KOPT-K1 (cell line): ENCODE measurements around the gene MSL3B.

Source experiments
- H3K27ac ChIP-seq: fragments of 200-600 bp; sonication (generic); 2 replicates; pipeline ENCODE4 v1.5.1; 2016; ENCODE audit warnings: antibody characterized with exemption, mild to moderate bottlenecking, low read depth, low read length; ENCODE audit not compliant: poor library complexity, severe bottlenecking
- H3K36me3 ChIP-seq: fragments of 200-600 bp; sonication (generic); 2 replicates; pipeline ENCODE4 v1.5.1; 2017; ENCODE audit warnings: antibody characterized with exemption, mild to moderate bottlenecking, low read length, moderate library complexity; ENCODE audit not compliant: insufficient read depth
- H3K9me3 ChIP-seq: fragments of 200-600 bp; sonication (generic); 2 replicates; pipeline ENCODE4 v1.5.1; 2017; ENCODE audit warnings: antibody characterized with exemption, low read length, mild to moderate bottlenecking; ENCODE audit not compliant: insufficient read depth, poor library complexity, severe bottlenecking

Gene MSL3B

DNA sequence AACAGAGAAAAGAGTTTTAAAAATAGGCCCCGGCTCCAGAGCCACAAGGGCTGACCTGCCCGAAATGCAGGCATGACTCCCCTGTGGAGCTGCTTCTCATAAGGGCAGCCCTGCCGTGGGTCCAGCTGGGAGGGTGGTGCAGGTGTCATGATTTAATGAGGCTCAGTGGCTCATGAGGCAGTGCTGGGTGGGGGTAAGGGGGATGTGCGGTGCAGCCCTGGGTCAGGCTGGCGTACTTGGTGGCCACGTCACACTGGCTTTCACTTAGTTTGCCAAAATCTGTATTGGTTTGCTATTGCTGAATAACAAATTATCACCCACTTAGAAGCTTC is 47.4 kb downstream of the MSL3B start:
- no peaks in the 10 kb centered on the region for H3K36me3 ChIP-seq
- H3K9me3 ChIP-seq: no peaks in the 10 kb centered on the region
- no peak overlapping the region for H3K27ac ChIP-seq

DNA sequence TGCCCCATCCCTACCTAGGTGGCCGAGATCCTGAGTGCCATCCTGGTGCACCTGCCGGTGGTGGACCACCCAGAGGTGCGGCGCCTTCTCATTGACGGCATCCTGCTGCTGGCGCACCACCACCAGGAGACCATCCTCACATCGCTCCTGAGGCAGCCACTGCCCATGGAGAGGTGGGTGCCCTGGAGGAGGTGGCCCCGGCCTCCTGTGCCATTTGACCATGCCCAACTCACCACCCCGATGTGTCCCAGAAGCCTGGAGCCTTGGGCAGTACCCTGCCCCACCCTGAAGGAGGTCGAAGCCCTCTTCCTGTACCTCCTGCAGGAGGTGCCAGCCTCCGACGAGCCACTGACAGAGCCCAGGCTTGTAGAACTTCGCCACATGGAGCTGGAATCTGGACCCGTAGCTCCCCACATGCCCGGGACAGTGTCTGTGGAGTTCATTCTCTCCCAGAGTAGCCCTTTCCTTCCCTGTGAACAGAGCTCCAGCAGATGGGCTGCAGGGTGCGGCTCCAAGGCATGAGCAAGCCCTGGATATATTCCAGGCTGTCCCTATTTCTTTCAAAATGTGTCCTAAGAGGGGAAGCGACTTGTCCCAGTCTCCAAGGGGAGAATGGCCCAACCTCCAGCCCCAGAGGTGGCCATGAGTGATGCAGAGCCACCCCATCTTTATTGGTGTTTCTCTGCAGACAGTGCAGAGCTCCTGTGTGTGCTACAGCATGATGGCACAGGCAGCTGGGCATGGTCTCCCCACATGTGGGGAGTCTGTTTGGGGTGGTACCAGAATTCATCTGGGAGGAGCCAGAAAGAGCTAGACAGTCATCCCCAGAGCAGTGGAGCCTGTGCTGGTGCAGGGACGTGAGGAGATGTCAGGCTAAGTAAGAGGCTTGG is 48.1 kb downstream of the MSL3B start:
- Histone ChIP-seq H3K27ac (no peak overlapping the region), H3K36me3 (no peaks in the 10 kb centered on the region), H3K9me3 (no peaks in the 10 kb centered on the region)

DNA sequence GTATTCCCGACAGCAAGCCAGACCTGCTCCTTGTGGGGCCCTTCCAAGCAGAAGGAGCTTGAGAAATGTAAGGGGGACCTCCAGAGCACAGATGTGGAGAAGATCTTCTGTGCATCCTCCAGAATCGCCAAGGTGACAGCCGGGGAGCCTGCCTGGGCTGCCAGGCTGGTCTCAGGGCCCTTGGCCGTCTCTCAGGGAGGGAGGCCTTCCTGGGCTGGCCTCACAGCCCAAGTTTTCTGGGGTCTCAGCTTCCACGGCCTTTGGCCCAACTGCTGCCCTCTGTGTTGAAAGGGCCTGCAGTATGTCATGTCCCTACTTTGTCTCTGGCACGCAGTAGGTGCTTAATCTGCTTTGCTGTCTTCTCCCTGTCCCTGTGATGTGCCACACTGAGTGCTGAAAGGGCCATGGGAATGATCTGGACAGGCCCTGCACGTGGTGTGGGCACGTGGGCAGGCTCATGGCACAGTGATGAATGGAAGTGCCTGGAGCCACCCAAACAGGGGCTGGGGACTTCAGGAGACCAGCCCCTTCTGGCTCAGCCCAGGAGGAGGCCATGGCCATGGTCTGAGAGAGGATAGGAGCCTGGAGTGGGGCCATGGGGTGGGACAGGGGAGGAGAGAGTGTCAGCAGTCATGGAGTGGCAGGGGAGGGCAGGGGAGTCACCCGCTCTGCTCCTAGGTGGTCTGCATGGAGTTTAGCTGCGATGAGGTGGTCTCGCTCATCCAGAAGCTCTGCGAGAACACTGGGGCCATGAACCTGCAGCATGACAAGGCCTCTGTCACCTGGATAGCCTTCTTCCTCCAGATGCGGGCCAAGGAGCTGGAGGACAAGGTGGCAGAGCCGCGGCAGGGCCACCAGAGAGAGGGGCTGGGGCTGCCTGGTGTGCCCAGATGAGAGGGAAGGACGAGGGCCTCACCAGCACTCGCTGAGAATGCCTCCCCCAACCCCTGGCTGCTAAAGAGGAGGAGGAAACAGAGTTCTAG is 49.3 kb downstream of the MSL3B start:
- H3K27ac ChIP-seq: no peak overlapping the region
- no peaks in the 10 kb centered on the region for H3K36me3 ChIP-seq
- H3K9me3 ChIP-seq: no peaks in the 10 kb centered on the region

DNA sequence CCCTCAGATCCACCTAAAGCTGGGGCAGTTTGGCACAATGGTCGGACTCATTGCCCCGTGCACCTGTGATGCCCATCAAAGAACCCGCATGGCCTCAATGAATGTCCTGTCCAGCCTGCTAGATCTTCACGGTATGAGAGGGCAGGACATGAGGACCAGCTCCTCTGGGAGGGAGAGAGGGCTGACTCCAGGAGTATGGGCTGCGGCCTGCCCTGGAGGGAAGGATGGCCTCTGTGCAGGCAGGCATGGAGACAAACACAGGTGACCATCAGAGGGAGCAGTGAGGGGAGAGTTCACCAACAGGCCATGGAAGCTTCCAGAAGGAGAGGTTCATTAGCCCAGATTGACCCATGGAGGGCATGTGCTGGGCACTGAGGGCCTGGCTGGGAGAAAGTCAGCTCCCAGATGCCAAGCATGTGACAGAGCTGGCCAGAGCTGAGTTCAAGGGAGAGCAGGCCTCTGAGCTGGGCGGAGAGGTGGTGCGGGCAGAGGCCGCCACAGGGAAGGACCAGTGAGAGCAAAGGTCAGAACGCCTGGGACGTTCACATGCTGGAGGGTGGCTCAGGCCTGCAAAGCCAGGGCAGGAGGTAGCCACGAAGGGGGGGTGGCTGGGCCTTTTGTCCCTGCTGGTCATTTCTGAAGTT is 50.1 kb downstream of the MSL3B start:
- Histone ChIP-seq H3K36me3 (no peaks in the 10 kb centered on the region), H3K27ac (no peak overlapping the region), H3K9me3 (no peaks in the 10 kb centered on the region)

DNA sequence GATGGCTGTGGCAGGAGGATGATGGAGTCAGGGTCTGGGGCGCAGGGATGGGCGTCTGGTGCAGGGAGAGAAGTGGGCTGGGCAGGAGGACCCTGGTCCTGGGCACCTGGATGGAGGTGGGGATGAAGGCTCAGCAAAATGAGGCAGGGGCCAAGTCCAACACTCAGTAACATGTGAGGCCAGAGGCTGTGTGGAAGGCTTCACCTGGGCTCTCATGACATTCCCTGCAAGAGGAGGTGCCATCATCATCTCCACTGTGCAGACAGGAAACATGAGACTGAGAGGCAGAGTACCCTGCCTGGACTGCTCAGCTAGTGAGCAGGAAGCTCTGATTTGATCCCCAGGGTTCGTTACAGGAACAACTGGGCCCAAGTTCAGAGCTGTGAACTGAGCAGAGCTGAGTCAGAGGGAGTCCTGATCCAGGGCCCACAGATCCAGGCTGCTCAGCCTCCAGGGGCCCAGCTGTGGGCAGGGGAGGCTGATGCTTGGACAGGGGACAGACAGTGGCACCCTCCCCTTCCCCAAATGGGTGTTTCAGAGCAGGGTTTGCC is 50.8 kb downstream of the MSL3B start:
- H3K9me3 ChIP-seq: no peaks in the 10 kb centered on the region
- H3K36me3 ChIP-seq: no peaks in the 10 kb centered on the region
- no peak overlapping the region for H3K27ac ChIP-seq

DNA sequence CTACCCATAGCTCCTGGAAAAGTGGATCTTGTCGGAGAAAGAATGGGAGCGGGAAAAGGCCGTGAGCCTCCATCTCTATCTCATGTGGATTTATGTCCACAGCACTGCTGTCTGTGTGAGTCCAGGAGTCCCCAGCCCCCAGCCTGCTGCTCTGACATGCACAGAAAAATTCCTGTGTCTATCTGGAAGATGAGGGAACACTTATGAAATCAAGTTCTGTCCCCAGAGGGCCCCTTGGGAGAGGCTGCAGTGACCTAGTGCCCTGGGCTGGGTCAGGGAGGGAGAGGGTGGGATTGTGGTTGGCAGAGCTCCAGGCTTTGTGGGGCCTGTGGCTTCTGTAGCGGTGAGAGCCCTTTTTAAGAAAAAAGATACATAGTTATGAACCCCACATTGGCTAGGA is 51.4 kb downstream of the MSL3B start:
- no peaks in the 10 kb centered on the region for H3K36me3 ChIP-seq
- no peak overlapping the region for H3K27ac ChIP-seq
- H3K9me3 ChIP-seq: no peaks in the 10 kb centered on the region

DNA sequence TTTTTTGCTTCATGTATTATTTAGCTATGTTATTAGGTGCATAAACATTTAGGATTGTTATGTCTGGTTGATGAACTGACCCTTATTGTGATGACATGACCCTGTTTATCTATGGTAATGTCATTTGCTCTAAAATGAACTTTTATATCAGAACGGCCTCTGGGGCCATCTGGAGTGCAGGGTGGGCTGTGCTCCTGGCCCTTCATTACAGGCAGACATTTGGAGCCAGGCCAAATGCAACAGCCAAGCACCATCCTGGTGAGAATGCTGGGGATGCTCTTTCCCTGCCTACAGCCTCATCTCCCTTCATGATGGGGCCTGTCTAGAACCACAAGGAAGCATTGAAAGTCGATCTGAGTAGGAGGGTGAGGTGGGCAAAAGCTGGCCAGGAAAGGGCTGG is 51.9 kb downstream of the MSL3B start:
- Histone ChIP-seq H3K9me3 (no peaks in the 10 kb centered on the region), H3K36me3 (no peaks in the 10 kb centered on the region), H3K27ac (no peak overlapping the region)

DNA sequence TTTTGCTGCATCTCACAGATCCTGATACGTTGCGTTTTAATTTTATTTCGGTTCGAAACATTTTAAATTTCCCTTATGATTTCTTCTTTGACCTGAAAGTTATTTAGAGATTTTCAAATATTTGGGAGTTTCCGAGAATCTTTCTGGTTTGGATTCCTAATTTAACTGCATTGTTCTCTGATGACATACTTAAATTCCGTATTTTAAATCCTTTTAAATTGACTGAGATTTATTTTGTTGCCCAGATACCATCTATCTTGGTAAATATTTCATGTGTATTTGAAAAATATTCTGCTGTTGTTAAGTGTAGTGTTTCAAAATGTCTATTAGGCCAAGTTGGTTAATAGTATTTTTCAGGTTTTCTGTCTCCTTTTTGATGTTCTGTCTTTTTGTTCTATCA is 52.3 kb downstream of the MSL3B start:
- Histone ChIP-seq H3K27ac (no peak overlapping the region), H3K36me3 (no peaks in the 10 kb centered on the region), H3K9me3 (no peaks in the 10 kb centered on the region)
